Erythroblast (primary cell): Measurements from ENCODE around the gene PPIG.

Source experiments
- GATA1 ChIP-seq: IDR thresholded peaks from 2 replicates; pipeline ENCODE4 v1.6.1; 2011; ENCODE audit warnings: low read depth, mild to moderate bottlenecking, control low read depth, low read length, moderate library complexity
- POLR2A ChIP-seq: IDR thresholded peaks from 2 replicates; pipeline ENCODE4 v1.6.1; 2011; ENCODE audit warnings: mild to moderate bottlenecking, low read length

DNA sequence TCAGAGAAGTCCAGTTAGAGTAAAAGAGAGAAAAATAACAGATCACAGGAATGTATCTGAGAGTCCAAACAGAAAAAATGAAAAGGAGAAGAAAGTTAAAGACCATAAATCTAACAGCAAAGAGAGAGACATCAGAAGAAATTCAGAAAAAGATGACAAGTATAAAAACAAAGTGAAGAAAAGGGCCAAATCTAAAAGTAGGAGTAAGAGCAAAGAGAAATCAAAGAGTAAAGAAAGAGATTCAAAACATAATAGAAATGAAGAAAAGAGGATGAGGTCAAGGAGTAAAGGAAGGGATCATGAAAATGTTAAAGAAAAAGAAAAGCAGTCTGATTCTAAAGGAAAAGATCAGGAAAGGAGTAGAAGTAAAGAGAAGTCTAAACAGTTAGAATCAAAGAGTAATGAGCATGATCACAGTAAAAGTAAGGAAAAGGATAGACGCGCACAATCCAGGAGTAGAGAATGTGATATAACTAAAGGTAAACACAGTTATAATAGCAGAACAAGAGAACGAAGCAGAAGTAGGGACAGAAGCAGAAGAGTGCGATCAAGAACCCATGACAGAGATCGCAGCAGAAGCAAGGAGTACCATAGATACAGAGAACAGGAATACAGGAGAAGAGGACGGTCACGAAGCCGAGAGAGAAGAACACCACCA lies 52.4 kb downstream of the PPIG start:
- no peak for TF ChIP-seq POLR2A
- TF ChIP-seq GATA1, result no peak
